ENCODE measurements around the gene UBXN11. TPM values are rescaled to one million over a fixed set of nuclear protein-coding genes. Genes with fewer than 3 reads are reported as not detected.
A peak's percentile ranks its signal among the peaks of the same experiment; 100 is the strongest.

UBXN11 gene
- total RNA-seq, 1 donor from 2014 or later: 22.1 TPM

GRCh38 chr1:26328597-26328996 is 22.2 kb upstream of the UBXN11 start:
- intact Hi-C loops (cut with micrococcal nuclease): no loop called here
- Mint-ChIP-seq H3K36me3 (ENCODE audit: low read depth) (peaks cover 9% of the 10 kb centered on the region), H3K4me1 (ENCODE audit: low read depth) (no peaks in the 10 kb centered on the region), H3K9me3 (no peaks in the 10 kb centered on the region), H3K4me3 (no peak overlapping the region), H3K27ac (no peak overlapping the region), H3K27me3 (ENCODE audit: insufficient read depth) (no peaks in the 10 kb centered on the region)
- no peak for DNase-seq (ENCODE audit: low spot score)

DNA sequence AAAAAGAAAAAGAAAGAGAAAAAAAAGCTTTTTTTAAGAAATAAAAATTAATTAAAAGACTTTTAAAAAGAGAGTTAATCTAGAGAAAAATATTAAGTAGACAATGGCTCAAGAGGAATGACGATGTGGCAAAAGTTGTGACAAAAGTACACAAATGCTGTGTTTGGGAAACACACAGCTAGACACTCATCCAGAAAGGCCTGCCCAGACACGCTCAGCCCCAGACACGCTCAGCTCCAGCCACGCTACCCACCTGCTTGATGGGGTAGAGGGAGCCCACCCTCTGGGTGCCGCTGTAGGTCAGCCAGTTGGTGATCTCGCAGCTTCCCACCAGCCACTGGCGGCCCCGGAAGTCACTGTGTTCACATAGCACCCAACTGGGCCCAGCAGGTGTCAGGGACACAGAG is 21.5 kb upstream of the UBXN11 start:
- Mint-ChIP-seq H3K36me3 (ENCODE audit: low read depth) (peaks cover 16% of the 10 kb centered on the region), H3K9me3 (no peaks in the 10 kb centered on the region), H3K4me3 (no peak overlapping the region), H3K27ac (no peak overlapping the region), H3K4me1 (ENCODE audit: low read depth) (peaks cover 5% of the 10 kb centered on the region), H3K27me3 (ENCODE audit: insufficient read depth) (no peaks in the 10 kb centered on the region)
- DNase-seq (ENCODE audit: low spot score): no peak
- intact Hi-C loops (cut with micrococcal nuclease): no loop called here

GRCh38 chr1:26324550-26324949 is 18.1 kb upstream of the UBXN11 start:
- H3K9me3 Mint-ChIP-seq: no peaks in the 10 kb centered on the region
- H3K27ac Mint-ChIP-seq: peak overlapping the region; percentile 8
- H3K4me3 Mint-ChIP-seq: no peak overlapping the region
- intact Hi-C loops (cut with micrococcal nuclease): no loop called here
- H3K27me3 Mint-ChIP-seq (ENCODE audit: insufficient read depth): no peaks in the 10 kb centered on the region
- peaks cover 35% of the 10 kb centered on the region for H3K4me1 Mint-ChIP-seq (ENCODE audit: low read depth)
- H3K36me3 Mint-ChIP-seq (ENCODE audit: low read depth): peaks cover 32% of the 10 kb centered on the region
- no peak for DNase-seq (ENCODE audit: low spot score)

DNA sequence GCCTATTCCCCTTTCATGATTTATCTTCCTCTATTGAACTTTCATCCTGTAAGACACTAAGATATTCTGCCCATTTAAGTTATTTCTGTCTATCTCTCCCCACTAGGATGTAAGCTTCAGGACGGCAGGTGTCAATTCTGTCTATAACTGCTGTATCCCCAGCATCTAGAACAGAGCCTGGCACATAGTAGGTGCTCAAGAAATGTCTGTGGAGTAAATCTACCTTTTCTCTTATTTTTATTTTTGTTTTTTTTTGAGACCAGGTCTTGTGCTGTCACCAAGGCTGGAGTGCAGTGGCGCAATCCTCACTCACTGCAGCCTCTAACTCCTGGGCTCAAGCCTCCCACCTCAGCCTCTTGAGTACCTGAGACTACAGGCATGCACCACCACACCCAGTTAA is 16.9 kb upstream of the UBXN11 start:
- Mint-ChIP-seq H3K36me3 (ENCODE audit: low read depth) (peaks cover 37% of the 10 kb centered on the region), H3K27me3 (ENCODE audit: insufficient read depth) (no peaks in the 10 kb centered on the region), H3K4me1 (ENCODE audit: low read depth) (peaks cover 38% of the 10 kb centered on the region), H3K4me3 (no peak overlapping the region), H3K9me3 (no peaks in the 10 kb centered on the region), H3K27ac (peak overlapping the region; percentile 52)
- DNase-seq (ENCODE audit: low spot score): no peak
- intact Hi-C loops (cut with micrococcal nuclease): no loop called here

- no peak for DNase-seq (ENCODE audit: low spot score)
- peaks cover 37% of the 10 kb centered on the region for H3K36me3 Mint-ChIP-seq (ENCODE audit: low read depth)
- H3K4me1 Mint-ChIP-seq (ENCODE audit: low read depth): peaks cover 50% of the 10 kb centered on the region
- H3K4me3 Mint-ChIP-seq: no peak overlapping the region
- no peaks in the 10 kb centered on the region for H3K9me3 Mint-ChIP-seq
- H3K27me3 Mint-ChIP-seq (ENCODE audit: insufficient read depth): no peaks in the 10 kb centered on the region
- H3K27ac Mint-ChIP-seq: no peak overlapping the region
- intact Hi-C loops (cut with micrococcal nuclease): no loop called here
Observed at GRCh38 chr1:26322042-26322331, 15.6 kb upstream of the UBXN11 start.

DNA sequence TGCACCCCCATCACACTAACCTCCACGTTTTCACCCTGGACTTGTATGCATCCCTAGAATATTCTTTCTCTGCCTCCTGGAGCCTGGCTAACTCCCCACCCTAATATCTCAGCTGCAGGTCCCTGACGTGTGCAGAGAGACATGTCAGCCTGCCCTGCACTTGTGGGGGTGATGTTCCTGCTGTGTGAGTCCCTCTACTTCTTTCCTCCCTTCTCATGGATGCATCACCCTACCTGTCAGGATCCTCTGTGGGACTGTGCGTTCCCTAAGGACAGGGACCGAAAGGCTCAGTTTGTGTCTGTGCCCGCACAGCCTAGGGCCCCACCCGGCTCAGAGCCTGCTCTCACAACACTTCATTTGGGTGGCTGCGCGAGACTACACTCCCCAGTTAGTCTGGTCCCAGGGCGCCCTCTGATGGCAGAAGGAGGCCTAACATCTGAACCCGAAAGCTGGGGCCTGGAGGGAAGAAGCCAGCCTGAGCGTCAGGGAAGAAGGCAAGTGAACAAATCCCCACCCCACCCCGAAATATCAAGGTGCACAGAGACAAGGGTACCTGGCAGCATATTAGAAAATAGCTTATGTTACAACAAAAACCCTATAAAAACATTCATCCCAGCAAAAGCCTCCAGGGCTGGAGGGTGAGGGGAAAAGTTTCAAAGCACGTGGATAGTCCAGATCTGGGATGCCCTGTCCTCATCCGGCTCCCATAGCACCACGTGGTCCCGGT is 15.0 kb upstream of the UBXN11 start:
- peak; percentile 88 for DNase-seq (ENCODE audit: low spot score)
- Mint-ChIP-seq H3K4me3 (peak overlapping the region; percentile 85), H3K27ac (peak overlapping the region; percentile 94), H3K36me3 (ENCODE audit: low read depth) (peaks cover 37% of the 10 kb centered on the region), H3K4me1 (ENCODE audit: low read depth) (peaks cover 55% of the 10 kb centered on the region), H3K27me3 (ENCODE audit: insufficient read depth) (no peaks in the 10 kb centered on the region), H3K9me3 (no peaks in the 10 kb centered on the region)
- intact Hi-C loops (cut with micrococcal nuclease): loop anchor here (1.0 kb wide), 6 partner anchors 36 to 210 kb away; partner anchors contain the start of genes CEP85, PDIK1L and ZNF593

GRCh38 chr1:26320896-26321295 is 14.5 kb upstream of the UBXN11 start:
- Mint-ChIP-seq H3K36me3 (ENCODE audit: low read depth) (peaks cover 37% of the 10 kb centered on the region), H3K4me1 (ENCODE audit: low read depth) (peaks cover 61% of the 10 kb centered on the region), H3K4me3 (peak overlapping the region; percentile 87), H3K27ac (peak overlapping the region; percentile 94), H3K9me3 (no peaks in the 10 kb centered on the region), H3K27me3 (ENCODE audit: insufficient read depth) (no peaks in the 10 kb centered on the region)
- intact Hi-C loops (cut with micrococcal nuclease): loop anchor here (1.0 kb wide), 6 partner anchors 36 to 210 kb away; partner anchors contain the start of genes CEP85, PDIK1L and ZNF593
- DNase-seq (ENCODE audit: low spot score): no peak

GRCh38 chr1:26318338-26319064 is 12.1 kb upstream of the UBXN11 start:
- no peaks in the 10 kb centered on the region for H3K27me3 Mint-ChIP-seq (ENCODE audit: insufficient read depth)
- intact Hi-C loops (cut with micrococcal nuclease): loop anchor here (1.0 kb wide), 1 partner anchor 154 kb away; the partner anchor contains the start of gene HMGN2
- H3K4me3 Mint-ChIP-seq: peak overlapping the region; percentile 87
- DNase-seq (ENCODE audit: low spot score): peak; percentile 17
- H3K4me1 Mint-ChIP-seq (ENCODE audit: low read depth): peaks cover 84% of the 10 kb centered on the region
- H3K36me3 Mint-ChIP-seq (ENCODE audit: low read depth): peaks cover 26% of the 10 kb centered on the region
- H3K9me3 Mint-ChIP-seq: no peaks in the 10 kb centered on the region
- H3K27ac Mint-ChIP-seq: peak overlapping the region; percentile 88

DNA sequence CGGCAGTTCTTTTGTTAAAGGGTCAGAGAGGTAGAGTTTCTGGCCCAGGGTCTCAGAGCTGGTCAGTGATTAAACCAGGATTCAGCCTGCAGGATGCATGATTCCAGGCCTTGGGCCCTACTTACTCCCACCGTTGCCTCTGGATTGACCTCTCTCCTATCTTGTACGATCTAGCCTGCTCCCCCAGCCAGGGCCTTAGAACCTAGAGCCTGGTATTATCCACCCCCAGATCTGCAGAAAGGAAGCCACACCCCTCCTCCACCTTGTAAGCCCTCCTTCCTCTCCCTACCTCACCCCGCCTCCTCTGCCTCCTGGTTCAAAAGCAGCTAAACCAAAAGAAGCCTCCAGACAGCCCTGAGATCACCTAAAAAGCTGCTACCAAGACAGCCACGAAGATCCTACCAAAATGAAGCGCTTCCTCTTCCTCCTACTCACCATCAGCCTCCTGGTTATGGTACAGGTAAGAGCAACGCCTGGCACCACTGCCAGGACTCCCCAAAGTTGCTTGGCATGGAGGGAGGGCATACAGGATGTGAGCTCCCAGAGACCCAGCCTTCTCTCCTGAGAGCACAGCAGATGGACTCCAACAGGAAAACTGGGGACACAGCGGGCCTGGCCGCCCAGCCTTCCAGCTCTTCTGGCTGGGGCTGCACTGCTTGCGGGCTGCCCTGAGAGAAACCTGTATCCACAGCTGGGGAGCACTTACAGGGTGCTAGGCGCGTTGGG is 11.3 kb upstream of the UBXN11 start, which contains the start of gene CD52:
Gene CD52, plus strand, starts transcription at position 347 of the 726 bp plus-strand sequence. Its CDS starts 60 bp downstream, at position 407.
- H3K27ac Mint-ChIP-seq: peak within 1 kb of the TSS; percentile 88
- H3K4me1 Mint-ChIP-seq (ENCODE audit: low read depth): peaks cover 83% of the 10 kb centered on the region
- peaks cover 19% of the 10 kb centered on the region for H3K36me3 Mint-ChIP-seq (ENCODE audit: low read depth)
- no peaks in the 10 kb centered on the region for H3K9me3 Mint-ChIP-seq
- intact Hi-C loops (cut with micrococcal nuclease): loop anchor here (1.0 kb wide), 1 partner anchor 10 kb away; no protein-coding TSS in a partner anchor
- DNase-seq (ENCODE audit: low spot score): peak; percentile 74
- H3K4me3 Mint-ChIP-seq: peak within 1 kb of the TSS; percentile 87
- H3K27me3 Mint-ChIP-seq (ENCODE audit: insufficient read depth): no peaks in the 10 kb centered on the region

GRCh38 chr1:26317146-26317545 is 10.7 kb upstream of the UBXN11 start:
- intact Hi-C loops (cut with micrococcal nuclease): loop anchor here (1.0 kb wide), 1 partner anchor 10 kb away; no protein-coding TSS in a partner anchor
- Mint-ChIP-seq H3K4me3 (peak overlapping the region; percentile 87), H3K36me3 (ENCODE audit: low read depth) (peaks cover 14% of the 10 kb centered on the region), H3K4me1 (ENCODE audit: low read depth) (peaks cover 78% of the 10 kb centered on the region), H3K27ac (peak overlapping the region; percentile 88), H3K9me3 (no peaks in the 10 kb centered on the region), H3K27me3 (ENCODE audit: insufficient read depth) (no peaks in the 10 kb centered on the region)
- DNase-seq (ENCODE audit: low spot score): no peak

- H3K9me3 Mint-ChIP-seq: no peaks in the 10 kb centered on the region
- H3K36me3 Mint-ChIP-seq (ENCODE audit: low read depth): peaks cover 9% of the 10 kb centered on the region
- peak overlapping the region; percentile 62 for H3K4me3 Mint-ChIP-seq
- intact Hi-C loops (cut with micrococcal nuclease): no loop called here
- H3K27ac Mint-ChIP-seq: peak overlapping the region; percentile 61
- DNase-seq (ENCODE audit: low spot score): no peak
- H3K27me3 Mint-ChIP-seq (ENCODE audit: insufficient read depth): no peaks in the 10 kb centered on the region
- H3K4me1 Mint-ChIP-seq (ENCODE audit: low read depth): peaks cover 78% of the 10 kb centered on the region
Observed at GRCh38 chr1:26315874-26316850, 9.7 kb upstream of the UBXN11 start.

- H3K27ac Mint-ChIP-seq: no peak overlapping the region
- H3K27me3 Mint-ChIP-seq (ENCODE audit: insufficient read depth): no peaks in the 10 kb centered on the region
- H3K9me3 Mint-ChIP-seq: no peaks in the 10 kb centered on the region
- no peak for DNase-seq (ENCODE audit: low spot score)
- H3K4me3 Mint-ChIP-seq: no peak overlapping the region
- H3K4me1 Mint-ChIP-seq (ENCODE audit: low read depth): peaks cover 63% of the 10 kb centered on the region
- H3K36me3 Mint-ChIP-seq (ENCODE audit: low read depth): peaks cover 4% of the 10 kb centered on the region
- intact Hi-C loops (cut with micrococcal nuclease): no loop called here
Observed at GRCh38 chr1:26314501-26314900, 8.1 kb upstream of the UBXN11 start.
